ENCODE results near the gene POLR1B. TPM values are rescaled to one million over a fixed set of nuclear protein-coding genes. Genes with fewer than 3 reads are reported as not detected.

The POLR1B gene
- total RNA-seq, 1 experiment from 2014 or later, result 51.2 TPM

GRCh38 chr2:112577756-112578155, 35.5 kb downstream of the POLR1B start:
- POLR2A ChIA-PET, result interaction anchor here (0.6 to 0.8 kb wide), 4 partner anchors 20 to 384 kb away, joined by 6 to 9 read pairs (median 8); no protein-coding TSS in a partner anchor
- CTCF ChIA-PET, result interaction anchor here (0.6 to 0.8 kb wide), 5 partner anchors 30 to 494 kb away, joined by 3 to 6 read pairs (median 4); no protein-coding TSS in a partner anchor
- Mint-ChIP-seq H3K4me1 (no peaks in the 10 kb centered on the region), H3K36me3 (peaks cover 34% of the 10 kb centered on the region), H3K9me3 (no peaks in the 10 kb centered on the region), H3K27ac (no peak overlapping the region), H3K27me3 (ENCODE audit: low read depth) (no peaks in the 10 kb centered on the region), H3K4me3 (no peak overlapping the region)
- no peak for TF ChIP-seq NFATC4 (CRISPR knock-in tag; IDR thresholded peaks at IDR 0.05)
- no peak for TF ChIP-seq ZNF416 (CRISPR knock-in tag; IDR thresholded peaks at IDR 0.05)
- TF ChIP-seq RELA (CRISPR knock-in tag; IDR thresholded peaks at IDR 0.05; ENCODE audit: borderline replicate concordance), result no peak
- no peak for TF ChIP-seq ZBTB43 (CRISPR knock-in tag; IDR thresholded peaks at IDR 0.05)
- DNase-seq (ENCODE audit: low spot score), result no peak
- ATAC-seq, result peak; percentile 57; the same call in 1 of the 2 replicates

GRCh38 chr2:112579241-112579640, 37.0 kb downstream of the POLR1B start:
- ChIA-PET CTCF (no interaction called here), POLR2A (no interaction called here)
- Mint-ChIP-seq H3K27ac (no peak overlapping the region), H3K36me3 (peaks cover 23% of the 10 kb centered on the region), H3K4me1 (peaks cover 5% of the 10 kb centered on the region), H3K27me3 (ENCODE audit: low read depth) (no peaks in the 10 kb centered on the region), H3K9me3 (no peaks in the 10 kb centered on the region), H3K4me3 (no peak overlapping the region)
- TF ChIP-seq SMAD3 (CRISPR knock-in tag; IDR thresholded peaks at IDR 0.05; ENCODE audit: borderline replicate concordance) (no peak), NR1H2 (CRISPR knock-in tag; IDR thresholded peaks at IDR 0.05) (no peak), ELF4 (CRISPR knock-in tag; IDR thresholded peaks at IDR 0.05; ENCODE audit: low read depth) (no peak), CBFB (CRISPR knock-in tag; IDR thresholded peaks at IDR 0.05; ENCODE audit: low read depth) (no peak), MXD4 (CRISPR knock-in tag; IDR thresholded peaks at IDR 0.05; ENCODE audit: borderline replicate concordance) (no peak), SP1 (CRISPR knock-in tag; conservative IDR thresholded peaks at IDR 0.05) (no peak)
- TF ChIP-seq, protein P1, sequence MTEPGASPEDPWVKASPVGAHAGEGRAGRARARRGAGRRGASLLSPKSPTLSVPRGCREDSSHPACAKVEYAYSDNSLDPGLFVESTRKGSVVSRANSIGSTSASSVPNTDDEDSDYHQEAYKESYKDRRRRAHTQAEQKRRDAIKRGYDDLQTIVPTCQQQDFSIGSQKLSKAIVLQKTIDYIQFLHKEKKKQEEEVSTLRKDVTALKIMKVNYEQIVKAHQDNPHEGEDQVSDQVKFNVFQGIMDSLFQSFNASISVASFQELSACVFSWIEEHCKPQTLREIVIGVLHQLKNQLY (CRISPR knock-in tag; IDR thresholded peaks at IDR 0.05), result no peak
- TF ChIP-seq, protein P2, sequence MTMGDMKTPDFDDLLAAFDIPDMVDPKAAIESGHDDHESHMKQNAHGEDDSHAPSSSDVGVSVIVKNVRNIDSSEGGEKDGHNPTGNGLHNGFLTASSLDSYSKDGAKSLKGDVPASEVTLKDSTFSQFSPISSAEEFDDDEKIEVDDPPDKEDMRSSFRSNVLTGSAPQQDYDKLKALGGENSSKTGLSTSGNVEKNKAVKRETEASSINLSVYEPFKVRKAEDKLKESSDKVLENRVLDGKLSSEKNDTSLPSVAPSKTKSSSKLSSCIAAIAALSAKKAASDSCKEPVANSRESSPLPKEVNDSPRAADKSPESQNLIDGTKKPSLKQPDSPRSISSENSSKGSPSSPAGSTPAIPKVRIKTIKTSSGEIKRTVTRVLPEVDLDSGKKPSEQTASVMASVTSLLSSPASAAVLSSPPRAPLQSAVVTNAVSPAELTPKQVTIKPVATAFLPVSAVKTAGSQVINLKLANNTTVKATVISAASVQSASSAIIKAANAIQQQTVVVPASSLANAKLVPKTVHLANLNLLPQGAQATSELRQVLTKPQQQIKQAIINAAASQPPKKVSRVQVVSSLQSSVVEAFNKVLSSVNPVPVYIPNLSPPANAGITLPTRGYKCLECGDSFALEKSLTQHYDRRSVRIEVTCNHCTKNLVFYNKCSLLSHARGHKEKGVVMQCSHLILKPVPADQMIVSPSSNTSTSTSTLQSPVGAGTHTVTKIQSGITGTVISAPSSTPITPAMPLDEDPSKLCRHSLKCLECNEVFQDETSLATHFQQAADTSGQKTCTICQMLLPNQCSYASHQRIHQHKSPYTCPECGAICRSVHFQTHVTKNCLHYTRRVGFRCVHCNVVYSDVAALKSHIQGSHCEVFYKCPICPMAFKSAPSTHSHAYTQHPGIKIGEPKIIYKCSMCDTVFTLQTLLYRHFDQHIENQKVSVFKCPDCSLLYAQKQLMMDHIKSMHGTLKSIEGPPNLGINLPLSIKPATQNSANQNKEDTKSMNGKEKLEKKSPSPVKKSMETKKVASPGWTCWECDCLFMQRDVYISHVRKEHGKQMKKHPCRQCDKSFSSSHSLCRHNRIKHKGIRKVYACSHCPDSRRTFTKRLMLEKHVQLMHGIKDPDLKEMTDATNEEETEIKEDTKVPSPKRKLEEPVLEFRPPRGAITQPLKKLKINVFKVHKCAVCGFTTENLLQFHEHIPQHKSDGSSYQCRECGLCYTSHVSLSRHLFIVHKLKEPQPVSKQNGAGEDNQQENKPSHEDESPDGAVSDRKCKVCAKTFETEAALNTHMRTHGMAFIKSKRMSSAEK (CRISPR knock-in tag; IDR thresholded peaks at IDR 0.05; ENCODE audit: borderline replicate concordance), result no peak
- no peak for ATAC-seq
- no peak for DNase-seq (ENCODE audit: low spot score)

DNA sequence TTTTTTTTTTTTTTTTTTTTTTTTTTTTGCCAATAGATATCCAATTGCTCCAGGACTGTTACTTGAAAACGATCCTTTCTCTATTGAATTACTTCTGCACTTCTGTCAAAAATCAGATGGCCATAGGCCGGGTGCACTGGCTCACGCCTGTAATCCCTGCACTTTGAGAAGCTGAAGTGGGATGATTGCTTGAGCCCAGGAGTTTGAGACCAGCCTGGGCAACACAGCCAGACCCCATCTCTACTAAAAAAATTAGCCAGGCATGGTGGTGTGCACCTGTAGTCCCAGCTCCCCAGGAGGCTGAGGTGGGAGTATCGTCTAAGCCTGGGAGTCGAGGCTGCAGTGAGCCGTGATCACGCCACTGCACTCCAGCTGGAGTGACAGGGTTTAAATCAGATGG, 37.8 kb downstream of the POLR1B start:
- no peaks in the 10 kb centered on the region for H3K9me3 Mint-ChIP-seq
- H3K4me3 Mint-ChIP-seq, result no peak overlapping the region
- TF ChIP-seq ZNF317 (CRISPR knock-in tag; IDR thresholded peaks at IDR 0.05; ENCODE audit: borderline replicate concordance, low read depth) (no peak), ZNF121 (CRISPR knock-in tag; IDR thresholded peaks at IDR 0.05) (0 out of 2 replicates have a peak, but pooled peaks have one; percentile 13)
- TF ChIP-seq, protein P3, sequence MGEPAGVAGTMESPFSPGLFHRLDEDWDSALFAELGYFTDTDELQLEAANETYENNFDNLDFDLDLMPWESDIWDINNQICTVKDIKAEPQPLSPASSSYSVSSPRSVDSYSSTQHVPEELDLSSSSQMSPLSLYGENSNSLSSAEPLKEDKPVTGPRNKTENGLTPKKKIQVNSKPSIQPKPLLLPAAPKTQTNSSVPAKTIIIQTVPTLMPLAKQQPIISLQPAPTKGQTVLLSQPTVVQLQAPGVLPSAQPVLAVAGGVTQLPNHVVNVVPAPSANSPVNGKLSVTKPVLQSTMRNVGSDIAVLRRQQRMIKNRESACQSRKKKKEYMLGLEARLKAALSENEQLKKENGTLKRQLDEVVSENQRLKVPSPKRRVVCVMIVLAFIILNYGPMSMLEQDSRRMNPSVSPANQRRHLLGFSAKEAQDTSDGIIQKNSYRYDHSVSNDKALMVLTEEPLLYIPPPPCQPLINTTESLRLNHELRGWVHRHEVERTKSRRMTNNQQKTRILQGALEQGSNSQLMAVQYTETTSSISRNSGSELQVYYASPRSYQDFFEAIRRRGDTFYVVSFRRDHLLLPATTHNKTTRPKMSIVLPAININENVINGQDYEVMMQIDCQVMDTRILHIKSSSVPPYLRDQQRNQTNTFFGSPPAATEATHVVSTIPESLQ (CRISPR knock-in tag; IDR thresholded peaks at IDR 0.05), result no peak
- no peak for ATAC-seq
- H3K27ac Mint-ChIP-seq, result no peak overlapping the region
- ChIA-PET CTCF (interaction anchor here (1.3 kb wide), 1 partner anchor 65 kb away, joined by 4 read pairs; no protein-coding TSS in a partner anchor), POLR2A (no interaction called here)
- no peak for DNase-seq (ENCODE audit: low spot score)
- H3K36me3 Mint-ChIP-seq, result peaks cover 16% of the 10 kb centered on the region
- H3K4me1 Mint-ChIP-seq, result peaks cover 8% of the 10 kb centered on the region
- no peaks in the 10 kb centered on the region for H3K27me3 Mint-ChIP-seq (ENCODE audit: low read depth)
